Smooth muscle cell (in vitro differentiated cells): ENCODE data around the gene FAM186B. TPM values are rescaled to one million over a fixed set of nuclear protein-coding genes. Genes with fewer than 3 reads are reported as not detected.

ENCODE experiments used
- DNase-seq: peaks from one replicate; lab custom pipeline; 2025; ENCODE audit not compliant: unreplicated experiment; lab: John Stamatoyannopoulos, UW
- H2AFZ ChIP-seq: fragments of 200-600 bp; sonication (generic); 2 replicates; pipeline ENCODE4 v1.6.0; 2016; ENCODE audit warnings: antibody characterized with exemption, low read depth, mild to moderate bottlenecking
- H3F3A ChIP-seq: fragments of 200-600 bp; sonication (generic); 2 replicates; pipeline ENCODE4 v1.6.0; 2017; ENCODE audit warnings: antibody characterized with exemption, low read depth
- H3K27ac ChIP-seq: fragments of 200-600 bp; sonication (generic); 2 replicates; pipeline ENCODE4 v1.5.1; 2016; ENCODE audit warnings: low read depth, mild to moderate bottlenecking
- H3K27me3 ChIP-seq: fragments of 200-600 bp; sonication (generic); 2 replicates; pipeline ENCODE4 v1.6.1; 2016; ENCODE audit warnings: low read depth, mild to moderate bottlenecking
- H3K36me3 ChIP-seq: fragments of 200-600 bp; sonication (generic); 2 replicates; pipeline ENCODE4 v1.5.1; 2016; ENCODE audit warnings: low read depth
- H3K4me1 ChIP-seq: fragments of 200-600 bp; sonication (generic); 2 replicates; pipeline ENCODE4 v1.5.1; 2016; ENCODE audit warnings: low read depth
- H3K4me2 ChIP-seq: fragments of 200-600 bp; sonication (generic); 2 replicates; pipeline ENCODE4 v1.6.0; 2016; ENCODE audit warnings: mild to moderate bottlenecking
- H3K4me3 ChIP-seq: fragments of 200-600 bp; sonication (generic); 2 replicates; pipeline ENCODE4 v1.5.1; 2016; ENCODE audit warnings: mild to moderate bottlenecking
- H3K79me2 ChIP-seq: fragments of 200-600 bp; sonication (generic); 2 replicates; pipeline ENCODE4 v1.6.0; 2016; ENCODE audit warnings: low read depth, mild to moderate bottlenecking
- H3K9ac ChIP-seq: fragments of 200-600 bp; sonication (generic); 2 replicates; pipeline ENCODE4 v1.6.0; 2016; ENCODE audit warnings: low read depth
- H3K9me3 ChIP-seq: fragments of 200-600 bp; sonication (generic); replicated peaks from 2 replicates; pipeline ENCODE4 v1.5.1; 2016; ENCODE audit warnings: low read depth
- H4K20me1 ChIP-seq: fragments of 200-600 bp; sonication (generic); 2 replicates; pipeline ENCODE4 v1.6.0; 2016; ENCODE audit warnings: low read depth
- WGBS: methylation state at CpG from one replicate; pipeline ENCODE4 v1.1.7; 2016; ENCODE audit warnings: low lambda C conversion rate; 5-methylcytosine and 5-hydroxymethylcytosine counted together
- polyA plus RNA-seq: library from polyadenylated mRNA; unstranded; fragments of >200 nt; fragmentation: Nextera tagmentation; extraction: Ambion mirVana; gene quantifications from 2 replicates; pipeline ENCODE4 v1.2.1, GENCODE V29; 2016
- total RNA-seq: library from RNA; depleted of rRNA; stranded (reverse); fragments of >200 nt; gene quantifications from 2 replicates; pipeline ENCODE4 v1.2.3, GENCODE V29; 2014
- TF ChIP-seq, protein P1 (sequence below): fragments of 200-600 bp; sonication (generic); IDR thresholded peaks from 2 replicates; pipeline ENCODE4 v1.5.1; 2017; ENCODE audit warnings: borderline replicate concordance, mild to moderate bottlenecking, antibody characterized with exemption; ENCODE audit not compliant: insufficient read depth, poor library complexity, severe bottlenecking

The FAM186B gene
- total and polyA plus RNA-seq, 2 experiments from 2014 or later, result 0.18 to 1.3 TPM

DNA sequence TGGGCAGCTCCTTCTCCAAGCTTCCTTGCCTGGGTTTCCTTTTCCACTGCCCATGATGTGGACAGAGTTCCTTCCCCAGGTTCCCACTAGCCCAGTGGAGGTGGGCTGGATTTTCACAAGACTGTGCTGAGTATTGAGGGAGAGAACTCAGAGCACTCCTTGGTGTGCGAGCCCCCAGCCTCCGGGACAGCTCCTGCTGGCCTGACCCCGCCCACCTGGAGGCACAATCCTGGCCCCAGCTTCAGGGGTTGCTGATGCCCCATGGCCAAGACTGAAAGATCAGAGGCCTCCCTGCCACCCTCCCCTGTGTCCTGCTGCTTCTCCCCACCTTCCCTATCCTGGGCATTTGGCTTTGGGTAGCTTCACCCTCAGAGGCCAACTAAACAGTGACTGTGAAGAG, 59.0 kb downstream of the FAM186B start:
- TF ChIP-seq, protein P1, sequence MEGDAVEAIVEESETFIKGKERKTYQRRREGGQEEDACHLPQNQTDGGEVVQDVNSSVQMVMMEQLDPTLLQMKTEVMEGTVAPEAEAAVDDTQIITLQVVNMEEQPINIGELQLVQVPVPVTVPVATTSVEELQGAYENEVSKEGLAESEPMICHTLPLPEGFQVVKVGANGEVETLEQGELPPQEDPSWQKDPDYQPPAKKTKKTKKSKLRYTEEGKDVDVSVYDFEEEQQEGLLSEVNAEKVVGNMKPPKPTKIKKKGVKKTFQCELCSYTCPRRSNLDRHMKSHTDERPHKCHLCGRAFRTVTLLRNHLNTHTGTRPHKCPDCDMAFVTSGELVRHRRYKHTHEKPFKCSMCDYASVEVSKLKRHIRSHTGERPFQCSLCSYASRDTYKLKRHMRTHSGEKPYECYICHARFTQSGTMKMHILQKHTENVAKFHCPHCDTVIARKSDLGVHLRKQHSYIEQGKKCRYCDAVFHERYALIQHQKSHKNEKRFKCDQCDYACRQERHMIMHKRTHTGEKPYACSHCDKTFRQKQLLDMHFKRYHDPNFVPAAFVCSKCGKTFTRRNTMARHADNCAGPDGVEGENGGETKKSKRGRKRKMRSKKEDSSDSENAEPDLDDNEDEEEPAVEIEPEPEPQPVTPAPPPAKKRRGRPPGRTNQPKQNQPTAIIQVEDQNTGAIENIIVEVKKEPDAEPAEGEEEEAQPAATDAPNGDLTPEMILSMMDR, result no peak
- Histone ChIP-seq H3K4me1 (peaks cover 9% of the 10 kb centered on the region), H3F3A (no peaks in the 10 kb centered on the region), H2AFZ (no peak overlapping the region), H3K9me3 (no peaks in the 10 kb centered on the region), H3K9ac (no peak overlapping the region), H4K20me1 (no peaks in the 10 kb centered on the region), H3K27me3 (peaks cover 72% of the 10 kb centered on the region), H3K4me2 (no peak overlapping the region), H3K27ac (no peak overlapping the region), H3K4me3 (no peak overlapping the region), H3K79me2 (no peaks in the 10 kb centered on the region), H3K36me3 (no peaks in the 10 kb centered on the region)
- no peak for DNase-seq
- 78% methylated on average over 3 of the region's 3 CpGs for WGBS

DNA sequence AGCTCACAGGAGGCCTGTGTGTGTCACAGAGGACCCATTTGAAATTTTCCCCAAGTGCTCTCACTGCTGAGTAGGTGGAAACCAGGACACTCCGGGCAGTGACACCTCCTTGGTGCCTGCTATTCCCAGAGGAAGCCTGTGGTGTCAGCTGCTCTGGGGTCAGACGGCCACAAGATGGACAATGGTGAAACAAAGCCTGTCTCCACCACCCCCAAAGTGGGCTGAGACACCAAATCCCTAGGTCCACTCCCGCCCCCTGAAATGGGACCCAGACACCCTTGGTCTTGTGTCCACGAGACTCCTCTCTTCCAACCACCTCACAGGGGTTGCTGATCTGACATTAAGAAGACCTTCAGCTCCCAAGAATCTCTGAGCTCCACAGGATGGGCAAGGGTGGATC, 59.6 kb downstream of the FAM186B start:
- TF ChIP-seq, protein P1, result no peak
- Histone ChIP-seq H4K20me1 (no peaks in the 10 kb centered on the region), H3K4me1 (peaks cover 9% of the 10 kb centered on the region), H3K4me2 (no peak overlapping the region), H2AFZ (no peak overlapping the region), H3K9ac (no peak overlapping the region), H3K4me3 (no peak overlapping the region), H3K9me3 (no peaks in the 10 kb centered on the region), H3K27ac (no peak overlapping the region), H3K36me3 (no peaks in the 10 kb centered on the region), H3K27me3 (peaks cover 78% of the 10 kb centered on the region), H3K79me2 (no peaks in the 10 kb centered on the region), H3F3A (no peaks in the 10 kb centered on the region)
- DNase-seq, result no peak
- WGBS, result 82% methylated on average over 4 of the region's 4 CpGs

DNA sequence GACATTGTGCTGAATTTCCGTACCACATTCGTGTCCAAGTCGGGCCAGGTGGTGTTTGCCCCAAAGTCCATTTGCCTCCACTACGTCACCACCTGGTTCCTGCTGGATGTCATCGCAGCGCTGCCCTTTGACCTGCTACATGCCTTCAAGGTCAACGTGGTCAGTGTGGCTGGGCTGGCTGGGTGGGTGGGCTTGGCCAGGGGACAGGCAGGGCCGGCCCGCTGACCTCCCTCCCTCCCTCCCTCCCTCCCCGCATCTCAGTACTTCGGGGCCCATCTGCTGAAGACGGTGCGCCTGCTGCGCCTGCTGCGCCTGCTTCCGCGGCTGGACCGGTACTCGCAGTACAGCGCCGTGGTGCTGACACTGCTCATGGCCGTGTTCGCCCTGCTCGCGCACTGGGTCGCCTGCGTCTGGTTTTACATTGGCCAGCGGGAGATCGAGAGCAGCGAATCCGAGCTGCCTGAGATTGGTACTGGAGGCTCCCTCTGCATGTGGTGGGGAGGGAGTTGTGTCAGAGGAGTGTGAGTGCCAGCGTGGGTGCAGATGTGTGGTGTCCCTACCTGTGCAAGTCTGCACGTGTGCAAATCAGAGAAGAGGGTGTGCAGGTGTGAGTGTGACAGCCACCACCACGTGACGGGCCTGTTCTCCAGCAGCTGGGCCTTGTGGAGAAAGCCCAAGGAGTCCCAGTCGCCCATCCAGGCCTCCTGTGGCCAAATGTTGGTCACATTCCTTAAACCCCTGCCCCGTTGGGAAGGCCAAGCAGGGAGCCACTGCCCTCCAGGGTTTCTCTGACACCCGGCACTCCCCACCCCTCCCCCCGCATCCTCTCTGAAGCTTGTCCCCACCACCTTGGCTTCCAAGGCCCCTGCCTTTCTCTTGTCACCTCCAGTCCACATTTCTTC, 61.3 kb downstream of the FAM186B start:
- Histone ChIP-seq H3K4me2 (no peak overlapping the region), H3K4me3 (no peak overlapping the region), H3K79me2 (no peaks in the 10 kb centered on the region), H3F3A (no peaks in the 10 kb centered on the region), H3K9me3 (no peaks in the 10 kb centered on the region), H3K4me1 (peaks cover 5% of the 10 kb centered on the region), H3K27ac (no peak overlapping the region), H3K9ac (no peak overlapping the region), H3K27me3 (peaks cover 94% of the 10 kb centered on the region), H4K20me1 (no peaks in the 10 kb centered on the region), H2AFZ (no peak overlapping the region), H3K36me3 (no peaks in the 10 kb centered on the region)
- TF ChIP-seq, protein P1, result no peak
- no peak for DNase-seq
- 19% methylated on average over 30 of the region's 39 CpGs for WGBS
